Measurements from ENCODE around the gene NAA80.
A peak's percentile ranks its signal among the peaks of the same experiment; 100 is the strongest.

The NAA80 gene

DNA sequence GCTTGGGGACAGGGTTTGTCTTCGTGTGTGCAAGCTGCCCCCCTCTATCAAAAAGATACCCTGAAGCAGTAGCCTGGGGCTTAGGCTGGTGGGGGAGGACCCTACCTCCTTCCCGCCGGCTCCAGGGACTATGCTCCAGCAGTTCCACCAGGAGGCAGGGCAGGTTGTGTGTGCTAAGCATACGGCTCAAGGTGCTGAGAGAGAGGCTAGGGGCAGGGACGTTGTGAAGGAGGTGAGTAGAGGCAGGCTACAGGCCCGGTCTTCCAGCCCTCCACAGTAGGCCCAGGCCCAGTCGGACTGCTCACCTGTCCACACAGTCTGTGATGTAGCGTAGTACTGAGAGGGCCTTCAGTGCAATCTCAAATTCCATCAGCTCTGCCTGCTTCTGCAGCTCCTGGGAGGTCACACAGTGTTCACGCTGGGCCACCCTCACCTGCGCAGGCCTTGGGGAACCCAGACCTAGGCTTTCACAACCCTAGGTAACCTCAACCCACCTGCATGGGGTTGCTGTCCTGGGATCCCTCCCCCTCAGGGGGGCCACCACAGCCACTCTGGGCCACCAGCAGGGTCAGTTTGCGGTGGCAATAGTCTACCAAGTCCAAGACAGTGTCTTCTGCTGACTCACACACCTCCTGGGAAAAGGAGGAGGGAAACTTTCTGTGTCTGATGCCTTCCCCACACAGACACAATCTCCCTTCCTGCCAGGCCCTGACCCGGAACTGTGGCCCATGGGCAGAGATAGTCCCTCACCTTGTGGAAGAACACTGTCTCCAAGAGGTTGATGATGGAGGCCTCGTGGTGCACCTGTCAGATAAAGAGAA lies 43.8 kb upstream of the NAA80 start:
- Histone ChIP-seq H3K4me3 (no peak overlapping the region), H3K4me1 (peaks cover 0 to 50% (median 37%) of the 10 kb centered on the region in 4 donors), H3K27me3 (no peaks in the 10 kb centered on the region), H3K27ac (no peak overlapping the region), H3K9me3 (no peaks in the 10 kb centered on the region), H3K36me3 (peaks cover 0 to 7% (median 6%) of the 10 kb centered on the region in 3 donors)
- no peak for DNase-seq
- intact Hi-C loops (cut with DNase I; ENCODE audit: low total_unique reads), result loop anchor here (10.0 kb wide), 1 partner anchor 1632 kb away; the partner anchor contains the start of genes ABHD14A and ABHD14B
- TF ChIP-seq, protein P1, sequence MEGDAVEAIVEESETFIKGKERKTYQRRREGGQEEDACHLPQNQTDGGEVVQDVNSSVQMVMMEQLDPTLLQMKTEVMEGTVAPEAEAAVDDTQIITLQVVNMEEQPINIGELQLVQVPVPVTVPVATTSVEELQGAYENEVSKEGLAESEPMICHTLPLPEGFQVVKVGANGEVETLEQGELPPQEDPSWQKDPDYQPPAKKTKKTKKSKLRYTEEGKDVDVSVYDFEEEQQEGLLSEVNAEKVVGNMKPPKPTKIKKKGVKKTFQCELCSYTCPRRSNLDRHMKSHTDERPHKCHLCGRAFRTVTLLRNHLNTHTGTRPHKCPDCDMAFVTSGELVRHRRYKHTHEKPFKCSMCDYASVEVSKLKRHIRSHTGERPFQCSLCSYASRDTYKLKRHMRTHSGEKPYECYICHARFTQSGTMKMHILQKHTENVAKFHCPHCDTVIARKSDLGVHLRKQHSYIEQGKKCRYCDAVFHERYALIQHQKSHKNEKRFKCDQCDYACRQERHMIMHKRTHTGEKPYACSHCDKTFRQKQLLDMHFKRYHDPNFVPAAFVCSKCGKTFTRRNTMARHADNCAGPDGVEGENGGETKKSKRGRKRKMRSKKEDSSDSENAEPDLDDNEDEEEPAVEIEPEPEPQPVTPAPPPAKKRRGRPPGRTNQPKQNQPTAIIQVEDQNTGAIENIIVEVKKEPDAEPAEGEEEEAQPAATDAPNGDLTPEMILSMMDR (IDR thresholded peaks at IDR 0.05), result no peak

DNA sequence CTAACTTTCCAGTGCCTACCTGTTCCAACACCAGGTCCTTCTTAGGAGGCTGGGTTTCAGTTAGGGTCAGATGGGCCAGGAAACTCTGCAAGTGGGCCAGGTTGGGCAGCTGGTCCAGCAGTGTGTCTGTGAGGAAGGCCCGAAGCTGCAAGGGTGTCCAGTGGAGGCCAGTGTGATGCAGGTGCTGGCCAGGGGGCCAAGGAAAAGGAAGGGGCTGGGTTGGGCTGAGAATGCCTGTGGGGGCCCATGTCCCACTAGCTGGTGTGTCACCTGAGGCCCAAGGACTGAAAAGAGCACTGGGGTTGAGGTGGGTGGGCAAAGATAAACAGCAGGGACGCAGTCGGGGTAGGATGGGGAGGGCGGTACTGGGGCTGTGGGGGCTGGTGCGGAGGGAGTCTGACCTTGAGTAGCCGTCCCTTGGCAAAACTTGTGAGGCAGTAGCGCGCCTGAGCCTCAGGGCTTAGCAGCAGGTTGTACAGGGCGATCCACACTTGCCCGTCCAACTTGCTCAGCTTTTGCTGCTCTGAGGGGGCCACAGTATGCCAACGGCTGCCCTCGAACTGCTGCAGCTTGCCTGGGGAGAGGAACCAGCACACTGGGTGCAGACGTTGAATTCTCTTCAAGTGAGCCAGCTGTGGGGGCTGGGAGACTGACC lies 42.9 kb upstream of the NAA80 start:
- H3K9me3 ChIP-seq, result no peaks in the 10 kb centered on the region
- peaks cover 0 to 54% (median 40%) of the 10 kb centered on the region in 4 donors for H3K4me1 ChIP-seq
- intact Hi-C loops (cut with DNase I; ENCODE audit: low total_unique reads), result loop anchor here (10.0 kb wide), 1 partner anchor 1633 kb away; the partner anchor contains the start of genes ABHD14A and ABHD14B
- DNase-seq, result no peak
- TF ChIP-seq, protein P1 (IDR thresholded peaks at IDR 0.05), result no peak
- H3K4me3 ChIP-seq, result no peak overlapping the region
- H3K36me3 ChIP-seq, result no peaks in the 10 kb centered on the region
- H3K27ac ChIP-seq, result no peak overlapping the region
- H3K27me3 ChIP-seq, result no peaks in the 10 kb centered on the region

DNA sequence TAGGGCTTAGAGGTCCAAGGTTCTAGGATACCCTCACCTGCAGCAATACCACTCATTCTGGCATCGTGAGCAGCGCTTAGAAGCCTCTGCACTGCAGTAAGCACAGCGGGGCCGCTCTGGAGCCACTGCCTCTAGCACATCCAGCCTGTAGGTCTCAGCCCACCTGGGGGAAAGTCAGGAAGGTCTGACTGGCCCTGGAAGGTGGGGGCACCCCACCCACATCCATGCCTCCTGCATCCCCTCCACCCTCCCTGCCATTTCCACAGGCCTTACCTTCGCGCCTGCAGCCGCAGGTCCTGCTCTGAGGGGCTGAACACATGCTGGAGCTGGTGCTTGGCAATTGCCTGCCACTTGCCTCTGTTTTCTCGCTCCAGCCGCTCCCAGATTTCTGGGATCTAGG lies 42.3 kb upstream of the NAA80 start:
- TF ChIP-seq, protein P1 (IDR thresholded peaks at IDR 0.05), result no peak
- Histone ChIP-seq H3K4me3 (peak overlapping the region; percentile 55 to 62), H3K4me1 (peaks cover 0 to 54% (median 40%) of the 10 kb centered on the region in 4 donors), H3K27ac (peak overlapping the region in 1 of 2 donors; percentile 99), H3K27me3 (no peaks in the 10 kb centered on the region), H3K36me3 (no peaks in the 10 kb centered on the region), H3K9me3 (no peaks in the 10 kb centered on the region)
- DNase-seq, result no peak
- intact Hi-C loops (cut with DNase I; ENCODE audit: low total_unique reads), result loop anchor here (10.0 kb wide), 1 partner anchor 1633 kb away; the partner anchor contains the start of genes ABHD14A and ABHD14B

DNA sequence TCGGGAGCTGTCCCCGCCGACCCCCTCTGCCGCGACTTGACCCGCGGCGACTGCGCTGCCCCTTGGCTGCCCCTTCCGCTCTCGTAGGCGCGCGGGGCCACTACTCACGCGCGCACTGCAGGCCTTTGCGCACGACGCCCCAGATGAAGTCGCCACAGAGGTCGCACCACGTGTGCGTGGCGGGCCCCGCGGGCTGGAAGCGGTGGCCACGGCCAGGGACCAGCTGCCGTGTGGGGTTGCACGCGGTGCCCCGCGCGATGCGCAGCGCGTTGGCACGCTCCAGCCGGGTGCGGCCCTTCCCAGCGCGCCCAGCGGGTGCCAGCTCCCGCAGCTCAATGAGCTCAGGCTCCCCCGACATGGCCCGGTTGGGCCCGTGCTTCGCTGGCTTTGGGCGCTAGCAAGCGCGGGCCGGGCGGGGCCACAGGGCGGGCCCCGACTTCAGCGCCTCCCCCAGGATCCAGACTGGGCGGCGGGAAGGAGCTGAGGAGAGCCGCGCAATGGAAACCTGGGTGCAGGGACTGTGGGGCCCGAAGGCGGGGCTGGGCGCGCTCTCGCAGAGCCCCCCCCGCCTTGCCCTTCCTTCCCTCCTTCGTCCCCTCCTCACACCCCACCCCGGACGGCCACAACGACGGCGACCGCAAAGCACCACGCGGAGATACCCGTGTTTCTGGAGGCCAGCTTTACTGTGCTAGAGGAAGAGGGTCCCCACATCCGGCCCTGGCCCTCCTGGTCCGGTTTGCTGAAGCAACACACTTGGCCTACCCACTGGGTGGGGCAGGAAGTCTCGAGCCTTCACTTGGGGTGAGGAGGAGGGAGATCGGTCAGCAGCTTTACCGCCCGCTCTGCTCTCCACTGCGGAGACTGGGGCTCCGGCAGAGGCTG lies 41.5 kb upstream of the NAA80 start, which contains the start of gene RASSF1:
RASSF1 (minus strand) TSS at position 389 of the 882 bp plus-strand sequence; CDS start at position 358, 31 bp downstream.
- Histone ChIP-seq H3K4me3 (peak within 1 kb of the TSS; percentile 55 to 62), H3K36me3 (no peaks in the 10 kb centered on the region), H3K27me3 (no peaks in the 10 kb centered on the region), H3K4me1 (peaks cover 0 to 59% (median 44%) of the 10 kb centered on the region in 4 donors), H3K9me3 (no peaks in the 10 kb centered on the region), H3K27ac (peak within 1 kb of the TSS; percentile 98 to 99)
- TF ChIP-seq, protein P1 (IDR thresholded peaks at IDR 0.05), result no peak
- DNase-seq, result peak; percentile 82 to 92
- intact Hi-C loops (cut with DNase I; ENCODE audit: low total_unique reads), result loop anchor here (10.0 kb wide), 1 partner anchor 1634 kb away; the partner anchor contains the start of genes ABHD14A and ABHD14B

DNA sequence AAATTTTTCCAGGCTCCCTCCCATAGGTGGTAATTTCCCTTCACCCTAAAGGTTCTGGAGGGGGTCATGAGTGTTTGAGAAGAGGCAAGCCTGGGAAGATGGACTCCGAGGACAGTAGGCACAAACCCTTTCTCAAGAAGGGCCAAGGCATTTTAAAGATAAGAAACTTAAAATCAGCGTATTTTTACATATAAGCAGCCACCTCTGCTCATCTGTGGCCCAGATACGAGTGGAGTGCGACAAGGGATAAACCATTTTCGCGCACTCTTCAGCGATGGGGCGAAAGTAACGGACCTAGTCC lies 40.9 kb upstream of the NAA80 start:
- no peak for DNase-seq
- intact Hi-C loops (cut with DNase I; ENCODE audit: low total_unique reads), result loop anchor here (10.0 kb wide), 1 partner anchor 1635 kb away; the partner anchor contains the start of genes ABHD14A and ABHD14B
- peaks cover 0 to 59% (median 43%) of the 10 kb centered on the region in 4 donors for H3K4me1 ChIP-seq
- H3K9me3 ChIP-seq, result no peaks in the 10 kb centered on the region
- peak overlapping the region; percentile 55 to 62 for H3K4me3 ChIP-seq
- TF ChIP-seq, protein P1 (IDR thresholded peaks at IDR 0.05), result no peak
- no peaks in the 10 kb centered on the region for H3K36me3 ChIP-seq
- peak overlapping the region; percentile 98 to 99 for H3K27ac ChIP-seq
- H3K27me3 ChIP-seq, result no peaks in the 10 kb centered on the region
